PC-3 (cell line): ENCODE results near the gene MRI1. TPM values are rescaled to one million over a fixed set of nuclear protein-coding genes. Genes with fewer than 3 reads are reported as not detected.

Source experiments
- ATAC-seq: fragments of 200-7000 bp; cut with Tn5 transposase; 2 replicates; pipeline ENCODE4 v1.9.1; 2020; ENCODE audit warnings: mild to moderate bottlenecking, moderate library complexity
- BruUV-seq: library from RNA; stranded (reverse); fragments of 400-500 nt; replicated peaks from 2 replicates; lab custom pipeline; 2021; lab: Mats Ljungman, UMichigan
- CTCF ChIA-PET: fragments of 300-600 bp; sonication (Branson Sonifier 250); formaldehyde crosslinking; loops from one replicate; lab custom pipeline; 2022; ENCODE audit warnings: antibody characterized with exemption; lab: Charles Lee
- POLR2A ChIA-PET: fragments of 300-600 bp; sonication (Branson Sonifier 250); formaldehyde crosslinking; loops from one replicate; lab custom pipeline; 2022; ENCODE audit warnings: antibody characterized with exemption; ENCODE audit not compliant: unreplicated experiment; lab: Charles Lee
- DNase-seq: peaks from one replicate; pipeline ENCODE4 v3.0.0-alpha.2; 2015
- H2AFZ ChIP-seq: fragments of 300-600 bp; sonication (generic); 2 replicates; pipeline ENCODE4 v1.6.0; 2016; ENCODE audit warnings: antibody characterized with exemption, low read length
- H3F3A ChIP-seq: fragments of 300-600 bp; sonication (generic); one replicate; pipeline ENCODE4 v1.6.0; 2017; ENCODE audit warnings: antibody characterized with exemption, low read length, control low read depth, mild to moderate bottlenecking; ENCODE audit not compliant: unreplicated experiment
- H3K27ac ChIP-seq: fragments of 300-600 bp; sonication (generic); 2 replicates; pipeline ENCODE4 v1.5.1; 2016; ENCODE audit warnings: mild to moderate bottlenecking, low read length
- H3K27me3 ChIP-seq: fragments of 300-600 bp; sonication (generic); 2 replicates; pipeline ENCODE4 v1.6.1; 2016; ENCODE audit warnings: low read length, mixed read lengths
- H3K36me3 ChIP-seq: fragments of 300-600 bp; sonication (generic); 2 replicates; pipeline ENCODE4 v1.6.1; 2016; ENCODE audit warnings: low read depth, mixed run types, low read length, mixed read lengths
- H3K4me1 ChIP-seq: fragments of 300-600 bp; sonication (generic); 2 replicates; pipeline ENCODE4 v1.5.1; 2016; ENCODE audit warnings: low read length; ENCODE audit not compliant: insufficient read depth
- H3K4me2 ChIP-seq: fragments of 300-600 bp; sonication (generic); 2 replicates; pipeline ENCODE4 v1.6.0; 2016; ENCODE audit warnings: low read length
- H3K4me3 ChIP-seq: fragments of 300-600 bp; sonication (generic); 2 replicates; pipeline ENCODE4 v1.5.1; 2016; ENCODE audit warnings: mild to moderate bottlenecking, low read length, mixed read lengths
- H3K79me2 ChIP-seq: fragments of 300-600 bp; sonication (generic); 2 replicates; pipeline ENCODE4 v1.6.1; 2017; ENCODE audit warnings: low read length, mixed read lengths
- H3K9ac ChIP-seq: fragments of 300-600 bp; sonication (generic); 2 replicates; pipeline ENCODE4 v1.6.0; 2016; ENCODE audit warnings: mild to moderate bottlenecking, low read length
- H3K9me2 ChIP-seq: fragments of 300-600 bp; sonication (generic); replicated peaks from 2 replicates; pipeline ENCODE4 v1.6.1; 2016; ENCODE audit warnings: mixed run types, low read length, mixed read lengths
- H3K9me3 ChIP-seq: fragments of 300-600 bp; sonication (generic); 2 replicates; pipeline ENCODE4 v1.6.1; 2016; ENCODE audit warnings: low read length, mixed read lengths
- H4K20me1 ChIP-seq: fragments of 300-600 bp; sonication (generic); 2 replicates; pipeline ENCODE4 v1.6.1; 2016; ENCODE audit warnings: low read length, mixed read lengths
- CTCF ChIP-seq: fragments of 300-600 bp; sonication (generic); conservative IDR thresholded peaks from 2 replicates; pipeline ENCODE4 v1.5.1; 2017; ENCODE audit warnings: antibody characterized with exemption, low read depth, mild to moderate bottlenecking, low read length
- EZH2 ChIP-seq: fragments of 300-600 bp; sonication (generic); IDR thresholded peaks from one replicate; pipeline ENCODE4 v1.6.1; 2017; ENCODE audit warnings: antibody characterized with exemption, mild to moderate bottlenecking, low read length; ENCODE audit not compliant: unreplicated experiment
- EZH2phosphoT487 ChIP-seq: fragments of 300-600 bp; sonication (generic); IDR thresholded peaks from 2 replicates; pipeline ENCODE4 v1.6.1; 2018; ENCODE audit warnings: mild to moderate bottlenecking, antibody characterized with exemption, low read length, borderline replicate concordance
- intact Hi-C: fragments of 100-400 bp; cut with micrococcal nuclease; formaldehyde crosslinking; loops from 2 replicates; pipeline ENCODE4 v1.9.0; 2023
- total RNA-seq: library from RNA; depleted of rRNA; stranded (reverse); fragments of >200 nt; gene quantifications from 2 replicates; pipeline ENCODE4 v1.2.3, GENCODE V29; 2014

MRI1 gene
- total RNA-seq, 1 experiment from 2014 or later = 85.2 TPM

- DNase-seq (no peak), ATAC-seq (no peak)
- no peaks in the 10 kb centered on the region for H3F3A ChIP-seq
- H4K20me1 ChIP-seq = no peaks in the 10 kb centered on the region
- no peaks in the 10 kb centered on the region for H3K27me3 ChIP-seq
- H3K36me3 ChIP-seq = peaks cover 22% of the 10 kb centered on the region; the same call in 1 of the 2 replicates
- H3K9ac ChIP-seq = no peak overlapping the region
- no peak overlapping the region for H3K4me3 ChIP-seq
- no peaks in the 10 kb centered on the region for H3K9me2 ChIP-seq
- no TSS peak for BruUV-seq
- H3K79me2 ChIP-seq = peaks cover 25% of the 10 kb centered on the region
- H2AFZ ChIP-seq = no peak overlapping the region
- no peaks in the 10 kb centered on the region for H3K9me3 ChIP-seq
- intact Hi-C loops = no loop called here
- H3K4me2 ChIP-seq = no peak overlapping the region
- no peak overlapping the region for H3K27ac ChIP-seq
- ChIA-PET POLR2A (interaction anchor here (0.6 kb wide), 1 partner anchor 23 kb away, joined by 4 read pairs; no protein-coding TSS in a partner anchor), CTCF (no interaction called here)
- no peak for TF ChIP-seq EZH2
- no peak for TF ChIP-seq EZH2phosphoT487
- TF ChIP-seq CTCF = no peak
- H3K4me1 ChIP-seq = peaks cover 9% of the 10 kb centered on the region
These were observed 5.8 kb downstream of the MRI1 start for GRCh38 chr19:13770013-13770635.

GRCh38 chr19:13774217-13775191 is 10.2 kb downstream of the MRI1 start, which contains the start of gene C19orf53:
C19orf53 (plus strand) TSS chr19:13774456; CDS start chr19:13774478, 22 bp downstream.
- peak within 1 kb of the TSS; percentile 92 for H3K9ac ChIP-seq
- H3K27me3 ChIP-seq = no peaks in the 10 kb centered on the region
- peak within 1 kb of the TSS; percentile 83 for H3K4me3 ChIP-seq
- intact Hi-C loops = no loop called here
- ChIA-PET CTCF (interaction anchor here (0.6 kb wide), 1 partner anchor 9 kb away, joined by 3 read pairs; no protein-coding TSS in a partner anchor), POLR2A (interaction anchor here (0.6 to 1.3 kb wide), 3 partner anchors 26 to 1558 kb away, joined by 3 to 9 read pairs (median 4); no protein-coding TSS in a partner anchor)
- H2AFZ ChIP-seq = peak within 1 kb of the TSS; percentile 75
- H3K36me3 ChIP-seq = peaks cover 36% of the 10 kb centered on the region
- H3K9me2 ChIP-seq = no peaks in the 10 kb centered on the region
- TF ChIP-seq EZH2 = no peak
- no peak for TF ChIP-seq CTCF
- TF ChIP-seq EZH2phosphoT487 = no peak
- H3K9me3 ChIP-seq = no peaks in the 10 kb centered on the region
- no peaks in the 10 kb centered on the region for H3F3A ChIP-seq
- ATAC-seq (peak; percentile 99), DNase-seq (peak; percentile 96)
- BruUV-seq = TSS peak; percentile 92
- H3K79me2 ChIP-seq = peaks cover 27% of the 10 kb centered on the region
- H3K4me1 ChIP-seq = peaks cover 8% of the 10 kb centered on the region
- H3K4me2 ChIP-seq = peak within 1 kb of the TSS; percentile 93
- 0 out of 2 replicates have a peak, but pooled peaks cover 3% of the 10 kb centered on the region for H4K20me1 ChIP-seq
- H3K27ac ChIP-seq = peak within 1 kb of the TSS; percentile 36
